GM19239 (cell line): Measurements from ENCODE around the gene CXCL11.
"Not testable (repeated sequence)": the region's sequence is repeated elsewhere in the genome, so short reads cannot be mapped to it uniquely, and the experiment has no call there.

Experiments
- DNase-seq: peaks from one replicate; pipeline ENCODE4 v3.0.0; 2011; ENCODE audit warnings: low spot score; ENCODE audit not compliant: insufficient read length
- FAIRE-seq: peaks from 2 replicates; lab custom pipeline; 2011; peaks lifted over from hg19 to GRCh38; lab: Jason Lieb, UNC

CXCL11 gene

DNA sequence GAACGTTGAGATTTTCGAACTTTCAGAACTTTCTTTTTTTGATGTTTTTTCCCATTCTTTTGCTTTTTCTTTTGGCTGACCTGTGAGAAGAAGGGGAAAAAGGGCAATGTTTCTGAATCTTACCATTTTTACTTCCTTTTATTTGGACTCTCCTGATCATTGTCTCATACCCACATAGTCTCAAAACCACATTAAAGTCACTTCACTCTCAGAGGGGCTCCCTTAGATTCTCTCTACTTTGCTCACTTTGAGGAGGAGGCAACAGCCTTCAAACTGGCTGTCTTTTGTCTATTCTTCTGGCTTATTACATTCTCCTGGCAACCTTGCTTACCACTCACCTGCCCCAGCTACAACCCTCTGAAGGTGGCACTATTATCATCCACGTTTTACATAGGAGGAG lies 32.2 kb downstream of the CXCL11 start:
- FAIRE-seq: no peak
- DNase-seq: no peak

DNA sequence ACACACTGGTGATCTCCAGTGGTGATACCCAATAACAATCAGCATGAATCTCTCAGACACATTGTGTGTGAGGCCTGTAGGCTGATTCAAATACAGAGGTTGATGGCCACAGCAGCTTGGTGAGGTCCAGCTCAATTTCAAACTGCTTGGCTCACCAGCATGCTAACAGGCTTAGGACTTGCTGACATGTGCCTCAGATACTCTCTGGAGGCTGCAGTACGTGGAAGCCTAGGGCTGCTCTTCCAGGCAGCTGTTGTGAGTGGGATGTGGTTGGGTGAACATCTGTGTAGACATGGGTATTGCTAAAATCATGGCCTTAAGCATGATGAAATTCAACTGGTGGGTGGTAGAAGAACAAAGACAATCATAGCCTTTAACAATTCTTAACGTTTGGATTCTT lies 32.8 kb downstream of the CXCL11 start:
- no peak for DNase-seq
- no peak for FAIRE-seq

DNA sequence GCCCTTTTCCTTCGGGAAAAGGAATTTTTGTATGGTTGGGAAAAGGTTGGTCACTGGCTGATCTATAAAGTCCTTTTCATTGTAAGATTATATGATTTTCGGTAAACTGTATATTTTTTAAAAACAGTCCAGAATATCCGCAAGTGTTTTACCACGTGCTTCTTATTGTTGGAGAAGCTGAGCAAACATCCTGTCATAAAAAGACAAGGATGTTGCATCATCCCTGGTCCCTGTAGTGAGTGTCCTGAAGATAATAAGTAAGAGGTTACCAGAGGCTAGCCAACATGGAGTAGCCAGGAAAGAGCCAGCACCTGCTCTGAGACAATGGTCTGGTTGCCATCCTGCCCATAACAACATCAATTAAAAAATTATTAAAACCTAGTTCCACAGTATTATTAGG lies 33.7 kb downstream of the CXCL11 start:
- FAIRE-seq (no peak), DNase-seq (no peak)

DNA sequence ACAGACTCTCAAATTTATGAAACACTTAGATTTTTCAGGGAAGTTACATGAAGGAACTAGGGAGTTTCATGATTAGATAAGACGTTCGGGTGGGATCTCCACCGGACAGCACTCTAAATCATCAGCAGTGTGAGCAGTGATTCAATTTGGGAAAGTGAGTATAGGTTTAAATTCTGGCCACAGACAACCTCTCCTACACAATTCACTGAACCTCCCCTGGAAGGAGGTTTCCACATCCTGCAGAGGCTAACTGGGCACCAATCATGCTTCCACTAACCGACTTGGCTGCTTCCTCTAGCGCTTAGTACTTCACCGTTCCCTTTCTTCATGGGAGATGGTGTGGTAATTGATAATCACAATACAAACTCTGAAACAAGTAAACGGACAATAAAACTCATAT lies 34.2 kb downstream of the CXCL11 start:
- FAIRE-seq: no peak
- no peak for DNase-seq

DNA sequence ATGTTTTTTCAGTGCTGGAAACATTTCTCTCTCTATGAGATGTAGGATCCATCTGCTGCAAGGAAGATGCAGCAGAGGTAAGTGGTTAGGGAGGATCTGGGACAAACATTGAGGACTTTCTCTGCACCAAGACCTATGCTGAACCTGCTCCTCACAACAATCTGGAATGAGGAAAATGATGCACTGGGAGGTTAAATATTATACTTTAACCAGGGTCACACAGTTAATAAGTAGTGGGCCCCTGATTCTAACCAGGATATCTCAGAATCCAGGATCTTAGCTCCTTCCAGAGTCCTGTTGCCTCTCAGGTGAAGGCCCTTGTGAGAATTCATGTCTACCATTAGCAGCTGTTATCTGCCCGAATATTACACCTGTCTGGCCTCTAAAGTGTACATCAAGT lies 35.6 kb downstream of the CXCL11 start:
- FAIRE-seq (no peak), DNase-seq (no peak)

DNA sequence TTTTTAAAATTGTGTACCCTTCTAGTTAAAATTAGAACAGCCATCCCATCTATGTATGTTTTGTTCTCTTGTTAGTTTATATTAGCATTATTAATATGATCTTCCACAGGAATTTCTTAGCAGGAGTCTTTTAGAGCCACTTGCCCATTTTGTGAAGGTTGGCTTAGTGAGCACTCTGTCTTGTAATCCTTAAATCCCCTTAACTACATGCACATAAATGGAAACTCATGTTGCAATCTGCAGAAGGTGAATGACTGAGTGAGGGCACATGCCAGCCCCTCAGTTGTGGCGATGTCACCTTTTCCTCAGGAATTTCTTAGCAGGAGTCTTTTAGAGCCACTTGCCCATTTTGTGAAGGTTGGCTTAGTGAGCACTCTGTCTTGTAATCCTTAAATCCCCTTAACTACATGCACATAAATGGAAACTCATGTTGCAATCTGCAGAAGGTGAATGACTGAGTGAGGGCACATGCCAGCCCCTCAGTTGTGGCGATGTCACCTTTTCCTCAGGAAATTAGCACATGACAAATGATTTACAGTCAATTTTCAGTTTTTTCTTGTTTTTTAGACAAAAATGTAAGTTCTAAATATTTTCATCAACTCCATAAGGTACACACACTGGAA lies 37.2 kb downstream of the CXCL11 start:
- FAIRE-seq, DNase-seq: not testable (repeated sequence)

DNA sequence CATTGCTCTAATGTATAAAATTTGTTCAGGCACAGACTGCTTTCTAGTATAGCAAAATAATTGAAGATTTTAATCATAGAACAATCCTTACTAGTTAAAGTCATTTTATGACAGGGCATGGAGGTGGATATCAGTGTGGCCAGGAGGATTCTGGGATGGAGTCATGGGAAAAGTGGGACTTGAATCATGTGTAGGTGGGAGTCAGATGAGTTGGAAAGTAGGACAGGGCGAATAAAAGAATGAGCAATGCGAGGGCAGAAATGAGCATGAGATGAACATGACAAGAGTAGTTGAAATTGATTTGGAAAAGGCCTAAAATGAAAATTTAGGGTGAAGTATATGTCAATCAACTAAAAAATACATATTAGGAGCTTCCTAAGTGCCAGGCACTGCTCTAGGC lies 37.9 kb downstream of the CXCL11 start:
- FAIRE-seq: no peak
- DNase-seq: no peak

DNA sequence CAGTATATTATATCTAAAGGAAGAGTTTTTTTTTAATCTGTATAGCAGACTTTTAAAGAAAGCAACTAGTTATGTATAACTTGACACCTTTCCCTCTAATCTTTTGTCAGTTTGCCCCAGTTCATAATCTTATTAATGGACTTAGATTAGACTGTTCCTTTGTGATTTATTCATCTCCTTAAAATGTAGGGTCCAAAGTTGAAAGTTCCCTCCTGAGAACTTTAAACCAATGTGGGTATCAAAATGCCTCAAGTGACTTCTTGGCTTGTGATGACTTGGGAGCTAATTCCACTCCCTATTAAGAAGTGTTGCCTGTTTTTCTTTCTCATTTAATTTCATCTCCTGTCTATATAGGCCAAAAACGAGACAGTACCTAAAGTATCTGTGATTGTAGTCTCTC lies 38.8 kb downstream of the CXCL11 start:
- no peak for FAIRE-seq

DNA sequence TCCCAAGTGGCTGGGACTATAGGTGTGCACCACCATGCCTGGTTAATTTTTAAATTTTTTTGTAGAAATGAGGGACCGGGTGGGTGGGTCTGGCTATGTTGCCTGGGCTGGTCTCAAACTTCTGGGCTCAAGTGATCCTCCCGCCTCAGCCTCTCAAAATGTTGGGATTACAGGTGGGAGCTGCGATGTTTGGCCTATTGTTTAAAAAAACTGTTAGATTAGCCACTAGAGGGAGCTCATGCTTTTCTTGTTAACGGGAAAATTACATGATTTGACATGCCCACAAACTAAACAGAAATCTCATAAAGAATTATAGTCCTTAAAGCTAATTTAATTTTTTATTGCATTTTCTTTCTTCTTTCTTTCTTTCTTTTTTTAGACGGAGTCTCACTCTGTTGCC lies 40.1 kb downstream of the CXCL11 start:
- FAIRE-seq (peak; percentile 42), DNase-seq (peak; percentile 10)

More for the DNA sequence above, 38.8 kb downstream of the CXCL11 start:
- no peak for DNase-seq

DNA sequence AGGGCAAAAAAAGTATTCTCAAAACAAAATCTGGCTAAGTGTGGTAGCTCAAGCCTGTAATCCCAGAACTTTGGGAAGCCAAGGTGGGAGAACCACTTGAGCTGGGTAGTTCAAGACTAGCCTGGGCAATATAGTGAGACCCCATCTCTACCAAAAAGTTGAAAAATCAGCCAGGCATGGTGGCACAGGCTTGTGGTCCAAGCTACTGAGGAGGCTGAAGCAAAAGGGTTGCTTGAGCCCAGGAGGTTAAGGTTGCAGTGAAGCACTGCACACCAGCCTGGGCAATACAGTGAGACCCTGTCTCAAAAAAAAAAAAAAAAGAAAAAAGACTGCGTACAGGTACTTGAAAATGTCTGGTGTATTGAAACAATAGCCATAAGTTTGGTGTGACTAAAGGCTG lies 43.4 kb downstream of the CXCL11 start:
- DNase-seq (no peak), FAIRE-seq (no peak)

DNA sequence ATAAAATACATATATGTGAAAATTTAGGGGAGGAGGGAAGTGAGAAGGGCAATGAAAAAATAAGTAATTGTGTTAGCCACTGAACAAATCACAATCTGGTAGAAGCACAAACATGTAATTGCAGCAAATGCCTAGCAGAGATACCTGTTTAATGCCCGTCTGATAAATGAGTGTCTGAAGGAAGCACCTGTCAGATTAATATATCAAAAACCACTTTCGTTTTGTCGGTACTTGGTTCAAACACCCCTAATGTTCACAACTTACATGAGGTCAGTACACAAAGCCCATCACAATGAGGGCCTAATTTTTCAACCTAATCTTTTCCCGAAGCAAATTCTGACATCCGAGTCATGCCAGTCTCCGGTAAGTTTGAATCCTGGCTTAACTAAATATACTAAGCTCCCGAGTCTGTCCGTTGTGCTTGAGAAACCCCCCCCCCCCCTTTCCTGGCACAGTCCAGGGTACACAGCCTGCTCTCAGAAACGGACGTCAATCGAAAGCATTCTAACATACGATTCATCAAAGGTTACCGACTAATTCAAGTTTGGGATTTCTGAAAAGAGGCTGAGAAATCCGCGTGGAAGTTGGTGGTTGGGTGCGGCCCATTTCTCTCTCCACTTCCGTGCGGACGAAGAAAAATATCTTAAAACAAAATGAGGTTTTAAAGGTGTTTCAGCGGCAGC lies 45.9 kb downstream of the CXCL11 start:
- FAIRE-seq (peak; percentile 37), DNase-seq (no peak)

DNA sequence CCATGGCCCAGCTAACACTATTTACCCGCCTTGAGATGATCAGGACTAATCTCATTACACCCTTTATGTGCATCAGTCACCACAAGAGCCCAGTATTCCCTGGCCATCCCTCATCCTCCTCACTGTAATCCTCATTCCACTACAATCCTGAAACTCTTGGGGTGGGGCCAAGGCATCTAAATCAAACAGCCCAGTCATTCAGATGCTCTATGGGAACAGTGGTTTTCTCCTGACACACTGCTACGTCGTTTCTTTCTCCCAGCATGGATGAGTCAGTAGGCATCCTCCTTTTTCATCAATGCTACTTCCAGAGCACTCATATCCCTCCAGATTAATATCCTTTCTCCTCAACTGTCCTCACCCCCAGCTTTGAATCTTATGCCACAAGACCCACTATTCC lies 50.8 kb downstream of the CXCL11 start:
- FAIRE-seq (no peak), DNase-seq (no peak)
